Frontal cortex (tissue), 4 donors: ENCODE measurements around the gene ARL14. TPM values are rescaled to one million over a fixed set of nuclear protein-coding genes. Genes with fewer than 3 reads are reported as not detected.

Experiments used
- DNase-seq, 2 donors: peaks; one replicate each; pipeline ENCODE4 v3.0.0; 2012; ENCODE audit warnings: low spot score in 2 of 2
- FAIRE-seq: peaks from 2 replicates; lab custom pipeline; 2012; peaks lifted over from hg19 to GRCh38; lab: Jason Lieb, UNC
- total RNA-seq: library from RNA; depleted of rRNA; stranded (reverse); fragments of >200 nt; gene quantifications from one replicate; pipeline ENCODE4 v1.2.3, GENCODE V29; 2014
- donor health status: control.
- donor health status: control.
- donor health status: control.

Gene ARL14
- not detected for total RNA-seq

- FAIRE-seq, result no peak
- DNase-seq, result no peak
Observed at GRCh38 chr3:160676547-160677303, at the start of gene ARL14. ARL14 (plus strand) TSS chr3:160677160; CDS start chr3:160677347, 187 bp downstream.

GRCh38 chr3:160629491-160629890, 47.5 kb upstream of the ARL14 start:
- FAIRE-seq, result no peak
- no peak for DNase-seq

- DNase-seq (no peak), FAIRE-seq (no peak)
Observed at GRCh38 chr3:160633361-160634083, 43.4 kb upstream of the ARL14 start.

GRCh38 chr3:160635213-160635612, 41.7 kb upstream of the ARL14 start:
- FAIRE-seq, result no peak
- no peak for DNase-seq

- FAIRE-seq (no peak), DNase-seq (no peak)
Observed at GRCh38 chr3:160637086-160637485, 39.9 kb upstream of the ARL14 start.

- DNase-seq (no peak), FAIRE-seq (no peak)
Observed at GRCh38 chr3:160638184-160638583, 38.8 kb upstream of the ARL14 start.

GRCh38 chr3:160641665-160642309, 35.2 kb upstream of the ARL14 start:
- DNase-seq, result no peak
- FAIRE-seq, result no peak

- DNase-seq (no peak), FAIRE-seq (no peak)
Observed at GRCh38 chr3:160643994-160644393, 33.0 kb upstream of the ARL14 start.

GRCh38 chr3:160644491-160644890, 32.5 kb upstream of the ARL14 start:
- FAIRE-seq (no peak), DNase-seq (no peak)

GRCh38 chr3:160648701-160649100, 28.3 kb upstream of the ARL14 start:
- no peak for DNase-seq
- FAIRE-seq, result no peak

- DNase-seq, result no peak
Observed at GRCh38 chr3:160649596-160649995, 27.4 kb upstream of the ARL14 start.

GRCh38 chr3:160653512-160653911, 23.4 kb upstream of the ARL14 start:
- FAIRE-seq, result no peak

More at GRCh38 chr3:160649596-160649995, 27.4 kb upstream of the ARL14 start:
- no peak for FAIRE-seq

GRCh38 chr3:160660902-160661301, 16.1 kb upstream of the ARL14 start:
- no peak for FAIRE-seq
- DNase-seq, result no peak

More at GRCh38 chr3:160653512-160653911, 23.4 kb upstream of the ARL14 start:
- DNase-seq, result no peak

- no peak for DNase-seq
- no peak for FAIRE-seq
Observed at GRCh38 chr3:160661660-160662059, 15.3 kb upstream of the ARL14 start.

- DNase-seq (no peak), FAIRE-seq (no peak)
Observed at GRCh38 chr3:160665231-160665630, 11.7 kb upstream of the ARL14 start.

- FAIRE-seq, result no peak
- DNase-seq, result no peak
Observed at GRCh38 chr3:160665784-160666526, 11.0 kb upstream of the ARL14 start.

GRCh38 chr3:160667452-160667851, 9.5 kb upstream of the ARL14 start:
- FAIRE-seq (no peak), DNase-seq (no peak)

GRCh38 chr3:160668454-160668853, 8.5 kb upstream of the ARL14 start:
- DNase-seq (no peak), FAIRE-seq (no peak)

- FAIRE-seq (no peak), DNase-seq (no peak)
Observed at GRCh38 chr3:160671231-160671630, 5.7 kb upstream of the ARL14 start.

- DNase-seq (no peak), FAIRE-seq (no peak)
Observed at GRCh38 chr3:160671995-160672394, 5.0 kb upstream of the ARL14 start.
